ENCODE measurements around the gene TTC7B.
"Not testable (repeated sequence)": the region's sequence is repeated elsewhere in the genome, so short reads cannot be mapped to it uniquely, and the experiment has no call there.

Gene TTC7B

GRCh38 chr14:90815822-90816662, at the start of gene TTC7B:
Gene TTC7B (minus strand): TSS chr14:90816430. CDS start chr14:90816295, 135 bp downstream.
- DNase-seq, result no peak

GRCh38 chr14:90864741-90865140, 48.5 kb upstream of the TTC7B start:
- no peak for DNase-seq

GRCh38 chr14:90858511-90858910, 42.3 kb upstream of the TTC7B start:
- no peak for DNase-seq

- DNase-seq, result no peak
Observed at GRCh38 chr14:90857866-90858265, 41.6 kb upstream of the TTC7B start.

- not testable (repeated sequence) for DNase-seq
Observed at GRCh38 chr14:90856115-90856514, 39.9 kb upstream of the TTC7B start.

GRCh38 chr14:90853116-90853515, 36.9 kb upstream of the TTC7B start:
- DNase-seq, result no peak

GRCh38 chr14:90851327-90852036, 35.3 kb upstream of the TTC7B start:
- DNase-seq, result no peak

- no peak for DNase-seq
Observed at GRCh38 chr14:90850487-90850886, 34.3 kb upstream of the TTC7B start.

- DNase-seq, result no peak
Observed at GRCh38 chr14:90849787-90850444, 33.7 kb upstream of the TTC7B start.

- no peak for DNase-seq
Observed at GRCh38 chr14:90848944-90849731, 32.9 kb upstream of the TTC7B start.

- DNase-seq, result no peak
Observed at GRCh38 chr14:90846511-90846910, 30.3 kb upstream of the TTC7B start.

GRCh38 chr14:90844321-90844720, 28.1 kb upstream of the TTC7B start:
- DNase-seq, result no peak

- DNase-seq, result no peak
Observed at GRCh38 chr14:90842726-90843125, 26.5 kb upstream of the TTC7B start.

- DNase-seq, result not testable (repeated sequence)
Observed at GRCh38 chr14:90840667-90841066, 24.4 kb upstream of the TTC7B start.

GRCh38 chr14:90839889-90840266, 23.6 kb upstream of the TTC7B start:
- DNase-seq, result no peak

GRCh38 chr14:90839024-90839888, 23.0 kb upstream of the TTC7B start:
- DNase-seq, result no peak

GRCh38 chr14:90838531-90838930, 22.3 kb upstream of the TTC7B start:
- not testable (repeated sequence) for DNase-seq

GRCh38 chr14:90837355-90837754, 21.1 kb upstream of the TTC7B start:
- no peak for DNase-seq

- DNase-seq, result no peak
Observed at GRCh38 chr14:90836692-90837063, 20.4 kb upstream of the TTC7B start.

GRCh38 chr14:90831821-90832220, 15.6 kb upstream of the TTC7B start:
- DNase-seq, result no peak

GRCh38 chr14:90830931-90831701, 14.9 kb upstream of the TTC7B start:
- no peak for DNase-seq
